HepG2 (cell line): ENCODE data around the gene JUND. TPM values are rescaled to one million over a fixed set of nuclear protein-coding genes. Genes with fewer than 3 reads are reported as not detected.

Experiments used
- BHLHE40 ChIP-seq: IDR thresholded peaks from 2 replicates; pipeline ENCODE4 v1.6.1; 2011; ENCODE audit warnings: low read length, improper control_type of control experiment
- BRD4 ChIP-seq: sonication (generic); formaldehyde crosslinking; IDR thresholded peaks from 2 replicates; pipeline ENCODE4 v1.4.0; 2020; ENCODE audit warnings: missing genetic modification reagents
- CREM ChIP-seq, 2 experiments: sonication (generic) in 1 of 2; formaldehyde crosslinking in 1 of 2; IDR thresholded peaks; 2 replicates each; pipeline versions ENCODE4 v1.4.0 to v1.6.1; 2016 to 2020; ENCODE audit warnings: antibody characterized with exemption in 1 of 2, mild to moderate bottlenecking in 1 of 2, missing genetic modification reagents in 1 of 2
- FLYWCH1 ChIP-seq: sonication (generic); formaldehyde crosslinking; IDR thresholded peaks from 2 replicates; pipeline ENCODE4 v1.8.1; 2023; ENCODE audit warnings: mild to moderate bottlenecking, missing genetic modification reagents
- HMG20B ChIP-seq: conservative IDR thresholded peaks from 2 replicates; pipeline ENCODE4 v1.6.1; 2016; ENCODE audit warnings: missing genetic modification reagents, missing compliant biosample characterization
- HNRNPL ChIP-seq: fragments of 200-400 bp; formaldehyde crosslinking; IDR thresholded peaks from 2 replicates; pipeline ENCODE4 v1.6.1; 2017; ENCODE audit warnings: mild to moderate bottlenecking, low read depth, low read length
- HOXA3 ChIP-seq: sonication (generic); formaldehyde crosslinking; IDR thresholded peaks from 2 replicates; pipeline ENCODE4 v1.5.0; 2020; ENCODE audit warnings: missing genetic modification reagents
- MXD4 ChIP-seq: IDR thresholded peaks from 2 replicates; pipeline ENCODE4 v1.6.1; 2016; ENCODE audit warnings: mild to moderate bottlenecking, missing biosample characterization, missing genetic modification reagents
- XBP1 ChIP-seq: sonication (generic); formaldehyde crosslinking; IDR thresholded peaks from 2 replicates; pipeline ENCODE4 v1.5.0; 2020; ENCODE audit warnings: missing genetic modification reagents
- ZNF274 ChIP-seq: sonication (generic); formaldehyde crosslinking; IDR thresholded peaks from 2 replicates; pipeline ENCODE4 v1.5.1; 2020; ENCODE audit warnings: mild to moderate bottlenecking, missing genetic modification reagents
- ZNF598 ChIP-seq: sonication (generic); formaldehyde crosslinking; IDR thresholded peaks from 2 replicates; pipeline ENCODE4 v1.5.1; 2020; ENCODE audit warnings: mild to moderate bottlenecking, missing genetic modification reagents, borderline replicate concordance
- polyA plus RNA-seq, 8 experiments: library from polyadenylated mRNA; depleted of rRNA in 3 of 8; stranded (reverse) in 7 of 8; unstranded in 1 of 8; fragments of >200 nt; fragmentation: Illumina TruSeq in 4 of 8; extraction: Trizol in 4 of 8; gene quantifications; 2 replicates each; pipeline versions ENCODE4 v1.2.1 to v1.2.3, GENCODE V29; 2011 to 2016; ENCODE audit warnings: low read depth in 4 of 8, missing spikeins in 1 of 8, mixed read lengths in 1 of 8; ENCODE audit not compliant: insufficient read depth in 1 of 8
- total RNA-seq, 5 experiments: library from RNA; depleted of rRNA; stranded (reverse); fragments of >200 nt; fragmentation: Illumina TruSeq; extraction: Trizol; gene quantifications; 2 replicates each; pipeline ENCODE4 v1.2.3, GENCODE V29; 2016; ENCODE audit warnings: low read depth in 1 of 5
- TF ChIP-seq, protein P1 (sequence below): sonication (generic); formaldehyde crosslinking; IDR thresholded peaks from 2 replicates; pipeline ENCODE4 v1.4.0; 2020; ENCODE audit warnings: missing genetic modification reagents
- TF ChIP-seq, protein P2 (sequence below): sonication (generic); formaldehyde crosslinking; IDR thresholded peaks from 2 replicates; pipeline ENCODE4 v1.8.1; 2023; ENCODE audit warnings: missing genetic modification reagents, mild to moderate bottlenecking, borderline replicate concordance
- TF ChIP-seq, protein P3 (sequence below): IDR thresholded peaks from 2 replicates; pipeline ENCODE4 v1.6.1; 2016; ENCODE audit warnings: missing compliant biosample characterization, missing genetic modification reagents, borderline replicate concordance
- TF ChIP-seq, protein P4 (sequence below): sonication (generic); formaldehyde crosslinking; IDR thresholded peaks from 2 replicates; pipeline ENCODE4 v1.8.1; 2022; ENCODE audit warnings: mild to moderate bottlenecking, missing genetic modification reagents
- TF ChIP-seq, protein P5 (sequence below): IDR thresholded peaks from 2 replicates; pipeline ENCODE4 v1.6.1; 2016; ENCODE audit warnings: missing biosample characterization, missing genetic modification reagents, low read depth
- TF ChIP-seq, protein P6 (sequence below): fragments of 450-650 bp; IDR thresholded peaks from 2 replicates; pipeline ENCODE4 v1.6.1; 2017; ENCODE audit warnings: mild to moderate bottlenecking
- TF ChIP-seq, protein P7 (sequence below): sonication (generic); formaldehyde crosslinking; IDR thresholded peaks from 2 replicates; pipeline ENCODE4 v1.8.1; 2023; ENCODE audit warnings: mild to moderate bottlenecking, missing genetic modification reagents

JUND gene
- total and polyA plus RNA-seq, 2 of the 13 experiments (the other 11 are each of a cell fraction or from before 2014, with no cell fraction given): 41.2 to 59.8 TPM

DNA sequence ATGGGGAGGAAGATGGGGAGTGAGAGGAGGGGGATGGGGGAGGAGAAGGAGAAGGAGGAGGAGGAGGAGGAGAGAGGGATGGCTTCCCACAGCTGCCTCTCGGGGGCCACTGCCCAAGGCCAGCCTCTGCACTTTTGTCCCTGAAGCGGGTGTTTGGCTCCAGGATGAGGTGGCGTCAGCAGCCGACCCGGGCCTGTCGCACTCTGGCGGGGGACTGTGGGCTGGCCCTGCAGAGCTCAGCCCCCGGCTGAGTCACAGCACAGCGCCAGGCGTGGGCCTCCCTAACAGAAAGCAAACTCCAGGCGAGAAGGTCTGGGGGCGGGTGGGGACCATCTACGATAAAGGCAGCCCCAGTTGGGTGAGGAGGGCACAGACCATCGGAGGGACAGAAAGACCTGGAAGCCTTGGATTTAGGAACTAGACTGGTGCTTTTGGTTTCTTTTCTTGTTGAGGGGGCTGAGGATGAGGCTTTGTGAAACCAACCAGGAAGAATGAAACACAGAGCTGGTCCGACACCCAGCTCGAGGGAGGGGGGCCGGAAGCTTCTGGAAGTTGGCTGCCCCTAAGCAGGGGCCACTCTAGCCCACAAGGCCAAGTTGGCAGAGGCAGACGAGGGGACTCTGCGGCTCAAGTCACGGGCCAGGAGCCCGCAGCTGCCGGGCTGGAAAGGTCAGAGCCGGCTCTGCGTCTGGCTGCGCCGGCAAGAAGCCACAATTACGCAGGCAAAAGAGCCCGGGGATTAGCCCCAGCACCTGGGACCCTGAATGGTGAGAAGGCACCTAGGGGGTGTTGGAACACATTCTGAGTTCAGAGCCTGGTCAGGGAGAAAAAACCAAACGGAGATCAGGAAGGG lies 23.3 kb upstream of the JUND start (continued):
- TF ChIP-seq, protein P1, sequence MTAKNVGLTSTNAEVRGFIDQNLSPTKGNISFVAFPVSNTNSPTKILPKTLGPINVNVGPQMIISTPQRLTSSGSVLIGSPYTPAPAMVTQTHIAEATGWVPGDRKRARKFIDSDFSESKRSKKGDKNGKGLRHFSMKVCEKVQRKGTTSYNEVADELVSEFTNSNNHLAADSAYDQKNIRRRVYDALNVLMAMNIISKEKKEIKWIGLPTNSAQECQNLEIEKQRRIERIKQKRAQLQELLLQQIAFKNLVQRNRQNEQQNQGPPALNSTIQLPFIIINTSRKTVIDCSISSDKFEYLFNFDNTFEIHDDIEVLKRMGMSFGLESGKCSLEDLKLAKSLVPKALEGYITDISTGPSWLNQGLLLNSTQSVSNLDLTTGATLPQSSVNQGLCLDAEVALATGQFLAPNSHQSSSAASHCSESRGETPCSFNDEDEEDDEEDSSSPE: no peak
- TF ChIP-seq, protein P2, sequence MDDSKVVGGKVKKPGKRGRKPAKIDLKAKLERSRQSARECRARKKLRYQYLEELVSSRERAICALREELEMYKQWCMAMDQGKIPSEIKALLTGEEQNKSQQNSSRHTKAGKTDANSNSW (CRISPR knock-in tag): peak; percentile 33; the same call in 1 of the 2 replicates
- TF ChIP-seq ZNF598 (CRISPR knock-in tag) (peak; percentile 71; the same call in 1 of the 2 replicates), BRD4 (CRISPR knock-in tag) (no peak), HMG20B (CRISPR knock-in tag) (no peak), ZNF274 (CRISPR knock-in tag) (no peak), BHLHE40 (no peak), HNRNPL (peak; percentile 66; the same call in 1 of the 2 replicates), HOXA3 (CRISPR knock-in tag) (peak; percentile 60), FLYWCH1 (CRISPR knock-in tag) (no peak), CREM (IDR thresholded peaks at IDR 0.05) (peak; percentile 51), CREM (CRISPR knock-in tag; IDR thresholded peaks at IDR 0.05) (no peak), MXD4 (CRISPR knock-in tag) (no peak), XBP1 (no peak)
- TF ChIP-seq, protein P3, sequence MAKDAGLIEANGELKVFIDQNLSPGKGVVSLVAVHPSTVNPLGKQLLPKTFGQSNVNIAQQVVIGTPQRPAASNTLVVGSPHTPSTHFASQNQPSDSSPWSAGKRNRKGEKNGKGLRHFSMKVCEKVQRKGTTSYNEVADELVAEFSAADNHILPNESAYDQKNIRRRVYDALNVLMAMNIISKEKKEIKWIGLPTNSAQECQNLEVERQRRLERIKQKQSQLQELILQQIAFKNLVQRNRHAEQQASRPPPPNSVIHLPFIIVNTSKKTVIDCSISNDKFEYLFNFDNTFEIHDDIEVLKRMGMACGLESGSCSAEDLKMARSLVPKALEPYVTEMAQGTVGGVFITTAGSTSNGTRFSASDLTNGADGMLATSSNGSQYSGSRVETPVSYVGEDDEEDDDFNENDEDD (CRISPR knock-in tag): peak; percentile 27; the same call in 1 of the 2 replicates
- TF ChIP-seq, protein P4, sequence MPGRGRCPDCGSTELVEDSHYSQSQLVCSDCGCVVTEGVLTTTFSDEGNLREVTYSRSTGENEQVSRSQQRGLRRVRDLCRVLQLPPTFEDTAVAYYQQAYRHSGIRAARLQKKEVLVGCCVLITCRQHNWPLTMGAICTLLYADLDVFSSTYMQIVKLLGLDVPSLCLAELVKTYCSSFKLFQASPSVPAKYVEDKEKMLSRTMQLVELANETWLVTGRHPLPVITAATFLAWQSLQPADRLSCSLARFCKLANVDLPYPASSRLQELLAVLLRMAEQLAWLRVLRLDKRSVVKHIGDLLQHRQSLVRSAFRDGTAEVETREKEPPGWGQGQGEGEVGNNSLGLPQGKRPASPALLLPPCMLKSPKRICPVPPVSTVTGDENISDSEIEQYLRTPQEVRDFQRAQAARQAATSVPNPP (CRISPR knock-in tag): no peak
- TF ChIP-seq, protein P5, sequence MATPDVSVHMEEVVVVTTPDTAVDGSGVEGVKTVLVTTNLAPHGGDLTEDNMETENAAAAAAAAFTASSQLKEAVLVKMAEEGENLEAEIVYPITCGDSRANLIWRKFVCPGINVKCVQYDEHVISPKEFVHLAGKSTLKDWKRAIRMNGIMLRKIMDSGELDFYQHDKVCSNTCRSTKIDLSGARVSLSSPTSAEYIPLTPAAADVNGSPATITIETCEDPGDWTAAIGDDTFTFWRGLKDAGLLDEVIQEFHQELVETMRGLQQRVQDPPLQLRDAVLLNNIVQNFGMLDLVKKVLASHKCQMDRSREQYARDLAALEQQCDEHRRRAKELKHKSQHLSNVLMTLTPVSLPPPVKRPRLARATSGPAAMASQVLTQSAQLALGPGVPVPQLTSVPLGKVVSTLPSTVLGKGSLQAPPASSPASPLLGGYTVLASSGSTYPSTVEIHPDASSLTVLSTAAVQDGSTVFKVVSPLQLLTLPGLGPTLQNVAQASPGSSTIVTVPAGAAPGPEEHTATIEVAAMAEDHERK (CRISPR knock-in tag): no peak
- TF ChIP-seq, protein P6, sequence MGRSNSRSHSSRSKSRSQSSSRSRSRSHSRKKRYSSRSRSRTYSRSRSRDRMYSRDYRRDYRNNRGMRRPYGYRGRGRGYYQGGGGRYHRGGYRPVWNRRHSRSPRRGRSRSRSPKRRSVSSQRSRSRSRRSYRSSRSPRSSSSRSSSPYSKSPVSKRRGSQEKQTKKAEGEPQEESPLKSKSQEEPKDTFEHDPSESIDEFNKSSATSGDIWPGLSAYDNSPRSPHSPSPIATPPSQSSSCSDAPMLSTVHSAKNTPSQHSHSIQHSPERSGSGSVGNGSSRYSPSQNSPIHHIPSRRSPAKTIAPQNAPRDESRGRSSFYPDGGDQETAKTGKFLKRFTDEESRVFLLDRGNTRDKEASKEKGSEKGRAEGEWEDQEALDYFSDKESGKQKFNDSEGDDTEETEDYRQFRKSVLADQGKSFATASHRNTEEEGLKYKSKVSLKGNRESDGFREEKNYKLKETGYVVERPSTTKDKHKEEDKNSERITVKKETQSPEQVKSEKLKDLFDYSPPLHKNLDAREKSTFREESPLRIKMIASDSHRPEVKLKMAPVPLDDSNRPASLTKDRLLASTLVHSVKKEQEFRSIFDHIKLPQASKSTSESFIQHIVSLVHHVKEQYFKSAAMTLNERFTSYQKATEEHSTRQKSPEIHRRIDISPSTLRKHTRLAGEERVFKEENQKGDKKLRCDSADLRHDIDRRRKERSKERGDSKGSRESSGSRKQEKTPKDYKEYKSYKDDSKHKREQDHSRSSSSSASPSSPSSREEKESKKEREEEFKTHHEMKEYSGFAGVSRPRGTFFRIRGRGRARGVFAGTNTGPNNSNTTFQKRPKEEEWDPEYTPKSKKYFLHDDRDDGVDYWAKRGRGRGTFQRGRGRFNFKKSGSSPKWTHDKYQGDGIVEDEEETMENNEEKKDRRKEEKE: no peak
- TF ChIP-seq, protein P7, sequence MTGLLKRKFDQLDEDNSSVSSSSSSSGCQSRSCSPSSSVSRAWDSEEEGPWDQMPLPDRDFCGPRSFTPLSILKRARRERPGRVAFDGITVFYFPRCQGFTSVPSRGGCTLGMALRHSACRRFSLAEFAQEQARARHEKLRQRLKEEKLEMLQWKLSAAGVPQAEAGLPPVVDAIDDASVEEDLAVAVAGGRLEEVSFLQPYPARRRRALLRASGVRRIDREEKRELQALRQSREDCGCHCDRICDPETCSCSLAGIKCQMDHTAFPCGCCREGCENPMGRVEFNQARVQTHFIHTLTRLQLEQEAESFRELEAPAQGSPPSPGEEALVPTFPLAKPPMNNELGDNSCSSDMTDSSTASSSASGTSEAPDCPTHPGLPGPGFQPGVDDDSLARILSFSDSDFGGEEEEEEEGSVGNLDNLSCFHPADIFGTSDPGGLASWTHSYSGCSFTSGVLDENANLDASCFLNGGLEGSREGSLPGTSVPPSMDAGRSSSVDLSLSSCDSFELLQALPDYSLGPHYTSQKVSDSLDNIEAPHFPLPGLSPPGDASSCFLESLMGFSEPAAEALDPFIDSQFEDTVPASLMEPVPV (CRISPR knock-in tag): peak; percentile 88
